ENCODE data around the gene HTR3B.

Gene HTR3B

DNA sequence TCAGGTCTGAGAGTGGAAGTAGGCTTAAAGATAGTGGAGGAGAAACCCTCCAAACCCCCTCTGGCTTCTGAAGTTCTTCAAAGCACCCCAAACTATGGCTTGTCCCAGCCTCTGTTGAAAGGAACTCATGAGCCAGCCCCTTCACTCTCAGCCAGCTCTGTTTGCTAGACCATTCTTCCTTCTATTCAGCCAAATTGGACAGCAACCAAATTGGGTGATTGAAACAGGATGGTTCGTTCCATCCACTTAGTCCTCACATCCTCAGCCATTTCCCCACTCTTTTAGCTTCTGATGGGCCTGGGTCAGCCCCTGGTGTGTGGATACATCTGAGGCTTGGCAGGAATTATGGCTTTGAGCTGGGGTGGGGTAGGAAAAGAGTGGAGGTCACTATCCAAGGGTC is 74.8 kb downstream of the HTR3B start:
- Histone ChIP-seq H3K9ac (ENCODE audit: low read depth, low read length) (no peak overlapping the region), H3K9me3 (replicated peaks; ENCODE audit: low read length) (no peaks in the 10 kb centered on the region), H3K4me2 (ENCODE audit: low read length) (no peak overlapping the region), H3K4me1 (ENCODE audit: control insufficient read depth, insufficient read depth, low read length) (no peaks in the 10 kb centered on the region), H3K4me3 (ENCODE audit: low read length) (no peak overlapping the region), H3K27me3 (ENCODE audit: control insufficient read depth, insufficient read depth, low read length) (peaks cover 93% of the 10 kb centered on the region), H3K36me3 (ENCODE audit: insufficient read depth, low read length) (no peaks in the 10 kb centered on the region)

DNA sequence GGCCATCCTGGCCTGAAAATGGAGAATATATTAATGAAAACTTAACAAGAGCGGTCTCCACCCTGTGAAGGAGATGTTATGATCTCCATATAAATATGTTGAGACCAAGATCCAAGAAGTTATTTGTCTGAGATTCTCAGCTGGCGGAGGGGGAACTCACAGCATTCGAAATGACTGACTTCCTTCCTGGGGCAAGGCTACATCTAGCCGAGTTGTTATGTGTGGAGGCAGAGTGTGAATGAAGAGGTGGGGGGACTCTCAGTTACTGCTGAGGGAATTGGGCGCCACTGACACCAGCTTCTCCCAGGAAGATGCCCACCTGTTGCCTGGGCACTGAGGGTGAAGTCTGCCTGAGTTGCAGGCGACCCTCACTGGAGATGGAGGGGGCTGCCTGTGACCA is 76.2 kb downstream of the HTR3B start:
- no peak overlapping the region for H3K4me2 ChIP-seq (ENCODE audit: low read length)
- no peaks in the 10 kb centered on the region for H3K4me1 ChIP-seq (ENCODE audit: control insufficient read depth, insufficient read depth, low read length)
- H3K9ac ChIP-seq (ENCODE audit: low read depth, low read length): no peak overlapping the region
- H3K9me3 ChIP-seq (replicated peaks; ENCODE audit: low read length): no peaks in the 10 kb centered on the region
- peaks cover 92% of the 10 kb centered on the region for H3K27me3 ChIP-seq (ENCODE audit: control insufficient read depth, insufficient read depth, low read length)
- no peaks in the 10 kb centered on the region for H3K36me3 ChIP-seq (ENCODE audit: insufficient read depth, low read length)
- no peak overlapping the region for H3K4me3 ChIP-seq (ENCODE audit: low read length)

- H3K4me2 ChIP-seq (ENCODE audit: low read length): no peak overlapping the region
- no peak overlapping the region for H3K9ac ChIP-seq (ENCODE audit: low read depth, low read length)
- no peak overlapping the region for H3K4me3 ChIP-seq (ENCODE audit: low read length)
- no peaks in the 10 kb centered on the region for H3K9me3 ChIP-seq (replicated peaks; ENCODE audit: low read length)
- no peaks in the 10 kb centered on the region for H3K4me1 ChIP-seq (ENCODE audit: control insufficient read depth, insufficient read depth, low read length)
- no peaks in the 10 kb centered on the region for H3K36me3 ChIP-seq (ENCODE audit: insufficient read depth, low read length)
- H3K27me3 ChIP-seq (ENCODE audit: control insufficient read depth, insufficient read depth, low read length): peaks cover 89% of the 10 kb centered on the region
Measured at GRCh38 chr11:113982306-113982705, 77.7 kb downstream of the HTR3B start.

DNA sequence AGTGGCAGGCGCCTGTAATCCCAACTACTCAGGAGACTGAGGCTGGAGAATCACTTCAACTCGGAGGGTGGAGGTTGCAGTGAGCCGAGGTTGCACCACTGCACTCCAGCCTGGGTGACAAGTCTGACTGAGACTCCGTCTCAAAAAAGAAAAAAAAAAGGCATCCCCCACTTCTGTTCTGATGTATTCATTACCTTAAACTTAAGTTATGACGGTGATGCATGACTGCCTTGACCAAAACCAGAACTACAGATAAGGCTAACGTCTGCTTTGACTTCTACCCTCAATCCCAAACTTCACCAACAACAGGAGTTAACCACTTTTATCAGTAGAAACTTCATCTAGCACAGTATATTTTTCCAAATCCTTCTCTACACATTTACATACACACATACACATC is 80.2 kb downstream of the HTR3B start:
- Histone ChIP-seq H3K4me1 (ENCODE audit: control insufficient read depth, insufficient read depth, low read length) (no peaks in the 10 kb centered on the region), H3K36me3 (ENCODE audit: insufficient read depth, low read length) (no peaks in the 10 kb centered on the region), H3K27me3 (ENCODE audit: control insufficient read depth, insufficient read depth, low read length) (peaks cover 76% of the 10 kb centered on the region), H3K9ac (ENCODE audit: low read depth, low read length) (no peak overlapping the region), H3K9me3 (replicated peaks; ENCODE audit: low read length) (no peaks in the 10 kb centered on the region), H3K4me2 (ENCODE audit: low read length) (no peak overlapping the region), H3K4me3 (ENCODE audit: low read length) (no peak overlapping the region)

- Histone ChIP-seq H3K36me3 (ENCODE audit: insufficient read depth, low read length) (no peaks in the 10 kb centered on the region), H3K9me3 (replicated peaks; ENCODE audit: low read length) (no peaks in the 10 kb centered on the region), H3K4me3 (ENCODE audit: low read length) (no peak overlapping the region), H3K9ac (ENCODE audit: low read depth, low read length) (no peak overlapping the region), H3K27me3 (ENCODE audit: control insufficient read depth, insufficient read depth, low read length) (peaks cover 65% of the 10 kb centered on the region), H3K4me1 (ENCODE audit: control insufficient read depth, insufficient read depth, low read length) (no peaks in the 10 kb centered on the region), H3K4me2 (ENCODE audit: low read length) (no peak overlapping the region)
Measured at GRCh38 chr11:113985906-113986305, 81.3 kb downstream of the HTR3B start.

GRCh38 chr11:113986351-113987140 is 82.0 kb downstream of the HTR3B start:
- Histone ChIP-seq H3K4me3 (ENCODE audit: low read length) (no peak overlapping the region), H3K9me3 (replicated peaks; ENCODE audit: low read length) (no peaks in the 10 kb centered on the region), H3K27me3 (ENCODE audit: control insufficient read depth, insufficient read depth, low read length) (peaks cover 59% of the 10 kb centered on the region), H3K4me2 (ENCODE audit: low read length) (no peak overlapping the region), H3K4me1 (ENCODE audit: control insufficient read depth, insufficient read depth, low read length) (no peaks in the 10 kb centered on the region), H3K9ac (ENCODE audit: low read depth, low read length) (no peak overlapping the region), H3K36me3 (ENCODE audit: insufficient read depth, low read length) (no peaks in the 10 kb centered on the region)

DNA sequence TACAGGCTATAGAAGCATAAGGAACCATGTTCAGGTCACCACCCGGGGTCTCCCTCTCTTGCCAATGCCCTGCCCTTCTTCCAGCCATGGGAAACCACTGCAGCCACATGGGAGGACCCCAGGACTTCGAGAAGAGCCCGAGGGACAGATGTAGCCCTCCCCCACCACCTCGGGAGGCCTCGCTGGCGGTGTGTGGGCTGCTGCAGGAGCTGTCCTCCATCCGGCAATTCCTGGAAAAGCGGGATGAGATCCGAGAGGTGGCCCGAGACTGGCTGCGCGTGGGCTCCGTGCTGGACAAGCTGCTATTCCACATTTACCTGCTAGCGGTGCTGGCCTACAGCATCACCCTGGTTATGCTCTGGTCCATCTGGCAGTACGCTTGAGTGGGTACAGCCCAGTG is 84.8 kb downstream of the HTR3B start:
- Histone ChIP-seq H3K27me3 (ENCODE audit: control insufficient read depth, insufficient read depth, low read length) (peaks cover 52% of the 10 kb centered on the region), H3K4me1 (ENCODE audit: control insufficient read depth, insufficient read depth, low read length) (no peaks in the 10 kb centered on the region), H3K9me3 (replicated peaks; ENCODE audit: low read length) (no peaks in the 10 kb centered on the region), H3K9ac (ENCODE audit: low read depth, low read length) (no peak overlapping the region), H3K4me2 (ENCODE audit: low read length) (no peak overlapping the region), H3K4me3 (ENCODE audit: low read length) (no peak overlapping the region), H3K36me3 (ENCODE audit: insufficient read depth, low read length) (no peaks in the 10 kb centered on the region)

DNA sequence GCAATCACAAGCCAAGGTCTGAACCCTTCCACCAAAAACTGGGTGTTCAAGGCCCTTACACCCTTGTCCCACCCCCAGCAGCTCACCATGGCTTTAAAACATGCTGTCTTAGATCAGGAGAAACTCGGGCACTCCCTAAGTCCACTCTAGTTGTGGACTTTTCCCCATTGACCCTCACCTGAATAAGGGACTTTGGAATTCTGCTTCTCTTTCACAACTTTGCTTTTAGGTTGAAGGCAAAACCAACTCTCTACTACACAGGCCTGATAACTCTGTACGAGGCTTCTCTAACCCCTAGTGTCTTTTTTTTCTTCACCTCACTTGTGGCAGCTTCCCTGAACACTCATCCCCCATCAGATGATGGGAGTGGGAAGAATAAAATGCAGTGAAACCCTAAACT is 85.3 kb downstream of the HTR3B start:
- Histone ChIP-seq H3K4me2 (ENCODE audit: low read length) (no peak overlapping the region), H3K4me1 (ENCODE audit: control insufficient read depth, insufficient read depth, low read length) (no peaks in the 10 kb centered on the region), H3K36me3 (ENCODE audit: insufficient read depth, low read length) (no peaks in the 10 kb centered on the region), H3K9me3 (replicated peaks; ENCODE audit: low read length) (no peaks in the 10 kb centered on the region), H3K9ac (ENCODE audit: low read depth, low read length) (no peak overlapping the region), H3K4me3 (ENCODE audit: low read length) (no peak overlapping the region), H3K27me3 (ENCODE audit: control insufficient read depth, insufficient read depth, low read length) (peaks cover 53% of the 10 kb centered on the region)

DNA sequence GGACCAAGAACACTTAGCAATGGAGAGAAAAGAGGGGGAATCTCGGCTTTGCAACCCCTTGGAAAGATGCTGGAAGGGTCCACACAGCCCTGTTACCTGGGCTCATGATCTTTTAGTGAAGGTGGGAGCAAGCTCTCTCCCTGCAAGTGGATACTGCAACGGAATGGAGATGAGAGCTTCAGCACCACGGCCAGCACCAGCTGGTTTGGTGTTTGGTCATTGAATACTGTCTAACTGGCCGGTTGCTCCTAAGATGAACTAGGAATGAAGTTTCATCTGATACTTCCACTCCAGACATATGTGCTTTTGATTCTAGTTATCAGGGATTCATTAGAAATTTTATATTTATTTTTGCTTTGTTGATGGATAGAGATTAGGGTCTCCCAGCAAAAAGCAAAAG is 86.6 kb downstream of the HTR3B start:
- Histone ChIP-seq H3K9ac (ENCODE audit: low read depth, low read length) (no peak overlapping the region), H3K9me3 (replicated peaks; ENCODE audit: low read length) (no peaks in the 10 kb centered on the region), H3K4me3 (ENCODE audit: low read length) (no peak overlapping the region), H3K36me3 (ENCODE audit: insufficient read depth, low read length) (no peaks in the 10 kb centered on the region), H3K4me2 (ENCODE audit: low read length) (no peak overlapping the region), H3K4me1 (ENCODE audit: control insufficient read depth, insufficient read depth, low read length) (no peaks in the 10 kb centered on the region), H3K27me3 (ENCODE audit: control insufficient read depth, insufficient read depth, low read length) (peaks cover 50% of the 10 kb centered on the region)

- H3K27me3 ChIP-seq (ENCODE audit: control insufficient read depth, insufficient read depth, low read length): peaks cover 52% of the 10 kb centered on the region
Measured at GRCh38 chr11:113991718-113992458, 87.3 kb downstream of the HTR3B start.

GRCh38 chr11:113992459-113993110 is 88.0 kb downstream of the HTR3B start:
- Histone ChIP-seq H3K27me3 (ENCODE audit: control insufficient read depth, insufficient read depth, low read length) (peaks cover 53% of the 10 kb centered on the region), H3K4me1 (ENCODE audit: control insufficient read depth, insufficient read depth, low read length) (no peaks in the 10 kb centered on the region), H3K4me2 (ENCODE audit: low read length) (no peak overlapping the region), H3K4me3 (ENCODE audit: low read length) (no peak overlapping the region), H3K9ac (ENCODE audit: low read depth, low read length) (no peak overlapping the region), H3K36me3 (ENCODE audit: insufficient read depth, low read length) (no peaks in the 10 kb centered on the region), H3K9me3 (replicated peaks; ENCODE audit: low read length) (no peaks in the 10 kb centered on the region)

More at GRCh38 chr11:113991718-113992458, 87.3 kb downstream of the HTR3B start:
- H3K9ac ChIP-seq (ENCODE audit: low read depth, low read length): no peak overlapping the region
- H3K9me3 ChIP-seq (replicated peaks; ENCODE audit: low read length): no peaks in the 10 kb centered on the region
- no peak overlapping the region for H3K4me3 ChIP-seq (ENCODE audit: low read length)
- H3K36me3 ChIP-seq (ENCODE audit: insufficient read depth, low read length): no peaks in the 10 kb centered on the region
- no peak overlapping the region for H3K4me2 ChIP-seq (ENCODE audit: low read length)
- no peaks in the 10 kb centered on the region for H3K4me1 ChIP-seq (ENCODE audit: control insufficient read depth, insufficient read depth, low read length)

Data from skeletal muscle satellite cell (primary cell).